Hematopoietic multipotent progenitor cell treated with erythropoietin and hydrocortisone succinate and interleukin-3 and kit ligand, for 15 days (in vitro differentiated cells): ENCODE data around the gene CAPZA1.
"Not testable (repeated sequence)": the region's sequence is repeated elsewhere in the genome, so short reads cannot be mapped to it uniquely, and the experiment has no call there.

Source experiments
- DNase-seq: peaks from one replicate; pipeline ENCODE4 v3.0.0-alpha.2; 2015; ENCODE audit warnings: low spot score

CAPZA1 gene

GRCh38 chr1:112619518-112620376, at the start of gene CAPZA1:
Gene CAPZA1 (plus strand): TSS chr1:112619832. CDS start chr1:112619845, 13 bp downstream.
- peak; percentile 90 for DNase-seq

- no peak for DNase-seq
These were observed 44.4 kb upstream of the CAPZA1 start for GRCh38 chr1:112575154-112575804.

GRCh38 chr1:112576240-112576639, 43.4 kb upstream of the CAPZA1 start:
- no peak for DNase-seq

- no peak for DNase-seq
These were observed 39.7 kb upstream of the CAPZA1 start for GRCh38 chr1:112579801-112580510.

- no peak for DNase-seq
These were observed 37.9 kb upstream of the CAPZA1 start for GRCh38 chr1:112581586-112582192.

- no peak for DNase-seq
These were observed 36.3 kb upstream of the CAPZA1 start for GRCh38 chr1:112583366-112583765.

GRCh38 chr1:112589766-112590165, 29.9 kb upstream of the CAPZA1 start:
- DNase-seq, result no peak

GRCh38 chr1:112594208-112594876, 25.3 kb upstream of the CAPZA1 start:
- DNase-seq, result no peak

GRCh38 chr1:112599477-112599876, 20.2 kb upstream of the CAPZA1 start:
- DNase-seq, result no peak

- no peak for DNase-seq
These were observed 16.6 kb upstream of the CAPZA1 start for GRCh38 chr1:112603012-112603411.

GRCh38 chr1:112603541-112603940, 16.1 kb upstream of the CAPZA1 start:
- DNase-seq, result no peak

GRCh38 chr1:112605633-112606327, 13.9 kb upstream of the CAPZA1 start:
- peak; percentile 43 for DNase-seq

GRCh38 chr1:112614460-112615065, 5.1 kb upstream of the CAPZA1 start:
- DNase-seq, result peak; percentile 51

- DNase-seq, result peak; percentile 62
These were observed 1.4 kb upstream of the CAPZA1 start for GRCh38 chr1:112618114-112618720.

GRCh38 chr1:112618721-112619517, 713 bp upstream of the CAPZA1 start, which contains the start of gene ST7L:
Gene ST7L (minus strand): TSS chr1:112619141. CDS start chr1:112619113, 28 bp downstream.
- peak; percentile 65 for DNase-seq

- no peak for DNase-seq
These were observed 704 bp downstream of the CAPZA1 start for GRCh38 chr1:112620377-112620695.

- DNase-seq, result not testable (repeated sequence)
These were observed 4.9 kb downstream of the CAPZA1 start for GRCh38 chr1:112624493-112624892.

- DNase-seq, result no peak
These were observed 6.1 kb downstream of the CAPZA1 start for GRCh38 chr1:112625696-112626095.

GRCh38 chr1:112626193-112626592, 6.6 kb downstream of the CAPZA1 start:
- DNase-seq, result no peak
